ENCODE measurements around the gene ALK.

ALK gene

GRCh38 chr2:29444150-29444549 is 477.2 kb downstream of the ALK start:
- H3K27ac ChIP-seq, result no peak overlapping the region
- no peak for TF ChIP-seq CTCF (conservative IDR thresholded peaks at IDR 0.05)

GRCh38 chr2:29443627-29444026 is 477.8 kb downstream of the ALK start:
- no peak for TF ChIP-seq CTCF (conservative IDR thresholded peaks at IDR 0.05)
- H3K27ac ChIP-seq, result no peak overlapping the region

GRCh38 chr2:29443151-29443550 is 478.2 kb downstream of the ALK start:
- no peak for TF ChIP-seq CTCF (conservative IDR thresholded peaks at IDR 0.05)
- H3K27ac ChIP-seq, result no peak overlapping the region

GRCh38 chr2:29440921-29441623 is 480.3 kb downstream of the ALK start:
- TF ChIP-seq CTCF (conservative IDR thresholded peaks at IDR 0.05), result no peak
- no peak overlapping the region for H3K27ac ChIP-seq

- TF ChIP-seq CTCF (conservative IDR thresholded peaks at IDR 0.05), result no peak
- H3K27ac ChIP-seq, result no peak overlapping the region
Observed at GRCh38 chr2:29433920-29434319, 487.5 kb downstream of the ALK start.

- no peak overlapping the region for H3K27ac ChIP-seq
- no peak for TF ChIP-seq CTCF (conservative IDR thresholded peaks at IDR 0.05)
Observed at GRCh38 chr2:29433128-29433527, 488.3 kb downstream of the ALK start.

- TF ChIP-seq CTCF (conservative IDR thresholded peaks at IDR 0.05), result no peak
- no peak overlapping the region for H3K27ac ChIP-seq
Observed at GRCh38 chr2:29431485-29431884, 489.9 kb downstream of the ALK start.
